D721Med (cell line): ENCODE measurements around the gene PATL1.

Experiments used
- DNase-seq: peaks from one replicate; pipeline ENCODE4 v3.0.0; 2011; ENCODE audit warnings: low spot score; ENCODE audit not compliant: insufficient read length
- FAIRE-seq: peaks from 2 replicates; lab custom pipeline; 2011; peaks lifted over from hg19 to GRCh38; lab: Jason Lieb, UNC
- CTCF ChIP-seq: IDR thresholded peaks from 2 replicates; pipeline ENCODE4 v1.5.1; 2012; ENCODE audit warnings: mild to moderate bottlenecking, control low read depth; ENCODE audit not compliant: insufficient read depth; ENCODE audit errors: missing control alignments

PATL1 gene

GRCh38 chr11:59600636-59601035 lies 68.2 kb downstream of the PATL1 start:
- no peak for TF ChIP-seq CTCF
- no peak for FAIRE-seq
- no peak for DNase-seq

GRCh38 chr11:59600234-59600633 lies 68.6 kb downstream of the PATL1 start:
- TF ChIP-seq CTCF, result no peak
- no peak for FAIRE-seq
- DNase-seq, result no peak

- no peak for TF ChIP-seq CTCF
- FAIRE-seq (no peak), DNase-seq (no peak)
Measured at GRCh38 chr11:59598961-59599360, 69.9 kb downstream of the PATL1 start.
